HepG2 (cell line): Measurements from ENCODE around the gene METTL27. TPM values are rescaled to one million over a fixed set of nuclear protein-coding genes. Genes with fewer than 3 reads are reported as not detected.
A peak's percentile ranks its signal among the peaks of the same experiment; 100 is the strongest.

Source experiments
- ARNT ChIP-seq: fragments of 450-650 bp; IDR thresholded peaks from 2 replicates; pipeline ENCODE4 v1.6.1; 2017
- DMAP1 ChIP-seq: IDR thresholded peaks from 2 replicates; pipeline ENCODE4 v1.6.1; 2016
- KLF16 ChIP-seq, 2 experiments: sonication (generic) in 1 of 2; formaldehyde crosslinking in 1 of 2; IDR thresholded peaks; 2 replicates each; pipeline versions ENCODE4 v1.6.1 to v1.8.0; 2016 to 2023; ENCODE audit warnings: missing genetic modification reagents in 2 of 2, missing compliant biosample characterization in 1 of 2
- LCORL ChIP-seq, 2 experiments: fragments of 450-650 bp in 1 of 2; sonication (generic) in 1 of 2; formaldehyde crosslinking in 1 of 2; IDR thresholded peaks; 2 replicates each; pipeline versions ENCODE4 v1.5.0 to v1.6.1; 2017 to 2020; ENCODE audit warnings: antibody characterized with exemption in 1 of 2, missing genetic modification reagents in 1 of 2
- MAFG ChIP-seq: sonication (generic); formaldehyde crosslinking; IDR thresholded peaks from 2 replicates; pipeline ENCODE4 v1.5.1; 2020; ENCODE audit warnings: mild to moderate bottlenecking, missing genetic modification reagents
- MIER3 ChIP-seq: IDR thresholded peaks from 2 replicates; pipeline ENCODE4 v1.6.1; 2016; ENCODE audit warnings: missing compliant biosample characterization, borderline replicate concordance
- NBN ChIP-seq: fragments of 450-650 bp; conservative IDR thresholded peaks from 2 replicates; pipeline ENCODE4 v1.6.1; 2017
- REPIN1 ChIP-seq: sonication (generic); formaldehyde crosslinking; IDR thresholded peaks from 2 replicates; pipeline ENCODE4 v1.8.0; 2022; ENCODE audit warnings: missing genetic modification reagents, low read depth, mild to moderate bottlenecking, borderline replicate concordance
- SOX5 ChIP-seq: IDR thresholded peaks from 2 replicates; pipeline ENCODE4 v1.6.1; 2016; ENCODE audit warnings: borderline replicate concordance
- TCF7 ChIP-seq: sonication (generic); IDR thresholded peaks from 2 replicates; pipeline ENCODE4 v1.6.1; 2016; ENCODE audit warnings: antibody characterized with exemption, low read depth
- ZFP1 ChIP-seq: IDR thresholded peaks from 2 replicates; pipeline ENCODE4 v1.6.1; 2016
- ZNF24 ChIP-seq: fragments of 450-650 bp; IDR thresholded peaks from 2 replicates; pipeline ENCODE4 v1.6.1; 2017; ENCODE audit warnings: antibody characterized with exemption, mild to moderate bottlenecking
- ZNF30 ChIP-seq: sonication (generic); formaldehyde crosslinking; IDR thresholded peaks from 2 replicates; pipeline ENCODE4 v1.5.0; 2020; ENCODE audit warnings: mild to moderate bottlenecking, missing genetic modification reagents
- ZNF501 ChIP-seq: sonication (generic); formaldehyde crosslinking; IDR thresholded peaks from 2 replicates; pipeline ENCODE4 v1.5.1; 2020; ENCODE audit warnings: mild to moderate bottlenecking, moderate library complexity, missing genetic modification reagents
- polyA plus RNA-seq, 8 experiments: library from polyadenylated mRNA; depleted of rRNA in 3 of 8; stranded (reverse) in 7 of 8; unstranded in 1 of 8; fragments of >200 nt; fragmentation: Illumina TruSeq in 4 of 8; extraction: Trizol in 4 of 8; gene quantifications; 2 replicates each; pipeline versions ENCODE4 v1.2.1 to v1.2.3, GENCODE V29; 2011 to 2016; ENCODE audit warnings: low read depth in 4 of 8, missing spikeins in 1 of 8, mixed read lengths in 1 of 8; ENCODE audit not compliant: insufficient read depth in 1 of 8
- total RNA-seq, 5 experiments: library from RNA; depleted of rRNA; stranded (reverse); fragments of >200 nt; fragmentation: Illumina TruSeq; extraction: Trizol; gene quantifications; 2 replicates each; pipeline ENCODE4 v1.2.3, GENCODE V29; 2016; ENCODE audit warnings: low read depth in 1 of 5
- TF ChIP-seq, protein P1 (sequence below): sonication (generic); formaldehyde crosslinking; IDR thresholded peaks from 2 replicates; pipeline ENCODE4 v1.5.1; 2020; ENCODE audit warnings: missing genetic modification reagents, mild to moderate bottlenecking, borderline replicate concordance
- TF ChIP-seq, protein P2 (sequence below): sonication (generic); formaldehyde crosslinking; IDR thresholded peaks from 2 replicates; pipeline ENCODE4 v1.5.1; 2020; ENCODE audit warnings: missing genetic modification reagents, mild to moderate bottlenecking, borderline replicate concordance
- TF ChIP-seq, protein P3 (sequence below): sonication (generic); formaldehyde crosslinking; IDR thresholded peaks from 2 replicates; pipeline ENCODE4 v1.4.0; 2020; ENCODE audit warnings: missing genetic modification reagents
- TF ChIP-seq, protein P4 (sequence below): sonication (generic); formaldehyde crosslinking; conservative IDR thresholded peaks from 2 replicates; pipeline ENCODE4 v1.4.0; 2020; ENCODE audit warnings: mild to moderate bottlenecking, missing genetic modification reagents, moderate library complexity
- TF ChIP-seq, protein P5 (sequence below): sonication (generic); formaldehyde crosslinking; IDR thresholded peaks from 2 replicates; pipeline ENCODE4 v1.9.0; 2021; ENCODE audit warnings: missing genetic modification reagents, mild to moderate bottlenecking, borderline replicate concordance
- TF ChIP-seq, protein P6 (sequence below): IDR thresholded peaks from 2 replicates; pipeline ENCODE4 v1.6.1; 2012; ENCODE audit warnings: inconsistent platforms

The METTL27 gene
- total and polyA plus RNA-seq, 2 of the 13 experiments (the other 11 are each of a cell fraction or from before 2014, with no cell fraction given) = 2.0 to 3.0 TPM

DNA sequence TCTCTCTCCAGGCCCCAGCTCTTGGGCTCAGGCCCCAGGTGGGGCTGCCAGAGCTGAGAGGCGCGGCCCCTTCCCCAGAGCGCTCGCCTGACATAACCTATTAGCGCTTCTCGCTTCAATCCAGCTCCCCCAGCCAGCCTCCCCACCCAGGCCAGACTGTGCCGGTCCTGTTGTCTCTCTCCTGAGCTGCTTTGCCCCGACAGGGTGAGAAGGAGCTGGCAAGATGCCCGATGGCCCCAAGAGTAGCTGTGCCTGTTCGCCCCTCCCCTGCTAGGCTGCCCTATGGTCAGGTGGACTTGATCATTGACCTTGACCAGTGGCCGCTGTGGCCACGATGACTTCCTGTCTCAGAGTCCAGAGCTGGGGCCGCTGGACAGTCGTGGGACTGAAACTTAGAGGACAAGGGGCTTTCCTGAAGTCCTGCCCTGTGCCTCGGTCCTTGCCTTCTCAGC, 27.8 kb upstream of the METTL27 start (continued):
- TF ChIP-seq, protein P1, sequence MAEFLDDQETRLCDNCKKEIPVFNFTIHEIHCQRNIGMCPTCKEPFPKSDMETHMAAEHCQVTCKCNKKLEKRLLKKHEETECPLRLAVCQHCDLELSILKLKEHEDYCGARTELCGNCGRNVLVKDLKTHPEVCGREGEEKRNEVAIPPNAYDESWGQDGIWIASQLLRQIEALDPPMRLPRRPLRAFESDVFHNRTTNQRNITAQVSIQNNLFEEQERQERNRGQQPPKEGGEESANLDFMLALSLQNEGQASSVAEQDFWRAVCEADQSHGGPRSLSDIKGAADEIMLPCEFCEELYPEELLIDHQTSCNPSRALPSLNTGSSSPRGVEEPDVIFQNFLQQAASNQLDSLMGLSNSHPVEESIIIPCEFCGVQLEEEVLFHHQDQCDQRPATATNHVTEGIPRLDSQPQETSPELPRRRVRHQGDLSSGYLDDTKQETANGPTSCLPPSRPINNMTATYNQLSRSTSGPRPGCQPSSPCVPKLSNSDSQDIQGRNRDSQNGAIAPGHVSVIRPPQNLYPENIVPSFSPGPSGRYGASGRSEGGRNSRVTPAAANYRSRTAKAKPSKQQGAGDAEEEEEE (CRISPR knock-in tag) = no peak
- TF ChIP-seq ZNF24 (no peak), MIER3 (no peak), DMAP1 (CRISPR knock-in tag) (0 out of 2 replicates have a peak, but pooled peaks have one; percentile 32), REPIN1 (CRISPR knock-in tag) (peak; percentile 50; the same call in 1 of the 2 replicates), NBN (no peak), ARNT (no peak), ZNF30 (CRISPR knock-in tag) (no peak), TCF7 (no peak), LCORL (IDR thresholded peaks at IDR 0.05) (no peak), LCORL (CRISPR knock-in tag; IDR thresholded peaks at IDR 0.05) (peak; percentile 82; the same call in 1 of the 2 replicates), ZNF501 (CRISPR knock-in tag) (peak; percentile 65; the same call in 1 of the 2 replicates), ZFP1 (no peak), MAFG (no peak), SOX5 (peak; percentile 48; the same call in 1 of the 2 replicates), KLF16 (CRISPR knock-in tag; IDR thresholded peaks at IDR 0.05) (peak in 1 of 2 experiments; percentile 34; a peak in 1 of 4 replicates)
- TF ChIP-seq, protein P2, sequence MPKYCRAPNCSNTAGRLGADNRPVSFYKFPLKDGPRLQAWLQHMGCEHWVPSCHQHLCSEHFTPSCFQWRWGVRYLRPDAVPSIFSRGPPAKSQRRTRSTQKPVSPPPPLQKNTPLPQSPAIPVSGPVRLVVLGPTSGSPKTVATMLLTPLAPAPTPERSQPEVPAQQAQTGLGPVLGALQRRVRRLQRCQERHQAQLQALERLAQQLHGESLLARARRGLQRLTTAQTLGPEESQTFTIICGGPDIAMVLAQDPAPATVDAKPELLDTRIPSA (CRISPR knock-in tag) = no peak
- TF ChIP-seq, protein P3, sequence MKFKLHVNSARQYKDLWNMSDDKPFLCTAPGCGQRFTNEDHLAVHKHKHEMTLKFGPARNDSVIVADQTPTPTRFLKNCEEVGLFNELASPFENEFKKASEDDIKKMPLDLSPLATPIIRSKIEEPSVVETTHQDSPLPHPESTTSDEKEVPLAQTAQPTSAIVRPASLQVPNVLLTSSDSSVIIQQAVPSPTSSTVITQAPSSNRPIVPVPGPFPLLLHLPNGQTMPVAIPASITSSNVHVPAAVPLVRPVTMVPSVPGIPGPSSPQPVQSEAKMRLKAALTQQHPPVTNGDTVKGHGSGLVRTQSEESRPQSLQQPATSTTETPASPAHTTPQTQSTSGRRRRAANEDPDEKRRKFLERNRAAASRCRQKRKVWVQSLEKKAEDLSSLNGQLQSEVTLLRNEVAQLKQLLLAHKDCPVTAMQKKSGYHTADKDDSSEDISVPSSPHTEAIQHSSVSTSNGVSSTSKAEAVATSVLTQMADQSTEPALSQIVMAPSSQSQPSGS (CRISPR knock-in tag) = no peak
- TF ChIP-seq, protein P4, sequence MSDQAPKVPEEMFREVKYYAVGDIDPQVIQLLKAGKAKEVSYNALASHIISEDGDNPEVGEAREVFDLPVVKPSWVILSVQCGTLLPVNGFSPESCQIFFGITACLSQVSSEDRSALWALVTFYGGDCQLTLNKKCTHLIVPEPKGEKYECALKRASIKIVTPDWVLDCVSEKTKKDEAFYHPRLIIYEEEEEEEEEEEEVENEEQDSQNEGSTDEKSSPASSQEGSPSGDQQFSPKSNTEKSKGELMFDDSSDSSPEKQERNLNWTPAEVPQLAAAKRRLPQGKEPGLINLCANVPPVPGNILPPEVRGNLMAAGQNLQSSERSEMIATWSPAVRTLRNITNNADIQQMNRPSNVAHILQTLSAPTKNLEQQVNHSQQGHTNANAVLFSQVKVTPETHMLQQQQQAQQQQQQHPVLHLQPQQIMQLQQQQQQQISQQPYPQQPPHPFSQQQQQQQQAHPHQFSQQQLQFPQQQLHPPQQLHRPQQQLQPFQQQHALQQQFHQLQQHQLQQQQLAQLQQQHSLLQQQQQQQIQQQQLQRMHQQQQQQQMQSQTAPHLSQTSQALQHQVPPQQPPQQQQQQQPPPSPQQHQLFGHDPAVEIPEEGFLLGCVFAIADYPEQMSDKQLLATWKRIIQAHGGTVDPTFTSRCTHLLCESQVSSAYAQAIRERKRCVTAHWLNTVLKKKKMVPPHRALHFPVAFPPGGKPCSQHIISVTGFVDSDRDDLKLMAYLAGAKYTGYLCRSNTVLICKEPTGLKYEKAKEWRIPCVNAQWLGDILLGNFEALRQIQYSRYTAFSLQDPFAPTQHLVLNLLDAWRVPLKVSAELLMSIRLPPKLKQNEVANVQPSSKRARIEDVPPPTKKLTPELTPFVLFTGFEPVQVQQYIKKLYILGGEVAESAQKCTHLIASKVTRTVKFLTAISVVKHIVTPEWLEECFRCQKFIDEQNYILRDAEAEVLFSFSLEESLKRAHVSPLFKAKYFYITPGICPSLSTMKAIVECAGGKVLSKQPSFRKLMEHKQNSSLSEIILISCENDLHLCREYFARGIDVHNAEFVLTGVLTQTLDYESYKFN (CRISPR knock-in tag) = peak; percentile 82
- TF ChIP-seq, protein P5, sequence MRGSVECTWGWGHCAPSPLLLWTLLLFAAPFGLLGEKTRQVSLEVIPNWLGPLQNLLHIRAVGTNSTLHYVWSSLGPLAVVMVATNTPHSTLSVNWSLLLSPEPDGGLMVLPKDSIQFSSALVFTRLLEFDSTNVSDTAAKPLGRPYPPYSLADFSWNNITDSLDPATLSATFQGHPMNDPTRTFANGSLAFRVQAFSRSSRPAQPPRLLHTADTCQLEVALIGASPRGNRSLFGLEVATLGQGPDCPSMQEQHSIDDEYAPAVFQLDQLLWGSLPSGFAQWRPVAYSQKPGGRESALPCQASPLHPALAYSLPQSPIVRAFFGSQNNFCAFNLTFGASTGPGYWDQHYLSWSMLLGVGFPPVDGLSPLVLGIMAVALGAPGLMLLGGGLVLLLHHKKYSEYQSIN (CRISPR knock-in tag) = no peak
- TF ChIP-seq, protein P6, sequence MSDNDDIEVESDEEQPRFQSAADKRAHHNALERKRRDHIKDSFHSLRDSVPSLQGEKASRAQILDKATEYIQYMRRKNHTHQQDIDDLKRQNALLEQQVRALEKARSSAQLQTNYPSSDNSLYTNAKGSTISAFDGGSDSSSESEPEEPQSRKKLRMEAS = 0 out of 2 replicates have a peak, but pooled peaks have one; percentile 15
